GM18873 (cell line): ENCODE data around the gene FRMPD3.
"Not testable (repeated sequence)": the region's sequence is repeated elsewhere in the genome, so short reads cannot be mapped to it uniquely, and the experiment has no call there.

ENCODE experiments used
- ATAC-seq: cut with Tn5 transposase; IDR thresholded peaks from one replicate; pipeline ENCODE4 v1.9.1; 2021; ENCODE audit warnings: mild to moderate bottlenecking, moderate library complexity, moderate number of reproducible peaks; ENCODE audit not compliant: unreplicated experiment, low FRiP score

The FRMPD3 gene

GRCh38 chrX:107448998-107449835 is at the start of gene FRMPD3:
TSS of gene FRMPD3 (plus strand) at chrX:107449652. CDS start at chrX:107526589, 76,937 bp downstream.
- no peak for ATAC-seq

- ATAC-seq: no peak
Observed at GRCh38 chrX:107420571-107420970, 28.9 kb upstream of the FRMPD3 start.

GRCh38 chrX:107421337-107421861 is 28.1 kb upstream of the FRMPD3 start:
- no peak for ATAC-seq

- no peak for ATAC-seq
Observed at GRCh38 chrX:107429090-107429489, 20.4 kb upstream of the FRMPD3 start.

- ATAC-seq: no peak
Observed at GRCh38 chrX:107440187-107440586, 9.3 kb upstream of the FRMPD3 start.

- no peak for ATAC-seq
Observed at GRCh38 chrX:107440692-107441091, 8.8 kb upstream of the FRMPD3 start.

- no peak for ATAC-seq
Observed at GRCh38 chrX:107442914-107443527, 6.4 kb upstream of the FRMPD3 start.

GRCh38 chrX:107445146-107445545 is 4.3 kb upstream of the FRMPD3 start:
- no peak for ATAC-seq

GRCh38 chrX:107445631-107446030 is 3.8 kb upstream of the FRMPD3 start:
- ATAC-seq: no peak

- ATAC-seq: no peak
Observed at GRCh38 chrX:107447642-107448041, 1.8 kb upstream of the FRMPD3 start.

- no peak for ATAC-seq
Observed at GRCh38 chrX:107448625-107448997, 841 bp upstream of the FRMPD3 start.

GRCh38 chrX:107450823-107451509 is 1.5 kb downstream of the FRMPD3 start:
- no peak for ATAC-seq

- ATAC-seq: no peak
Observed at GRCh38 chrX:107451731-107452130, 2.3 kb downstream of the FRMPD3 start.

GRCh38 chrX:107452581-107452980 is 3.1 kb downstream of the FRMPD3 start:
- no peak for ATAC-seq

- peak; percentile 70 for ATAC-seq
Observed at GRCh38 chrX:107454302-107454701, 4.8 kb downstream of the FRMPD3 start.

GRCh38 chrX:107457289-107457688 is 7.8 kb downstream of the FRMPD3 start:
- ATAC-seq: no peak

- ATAC-seq: peak; percentile 65
Observed at GRCh38 chrX:107465932-107466620, 16.6 kb downstream of the FRMPD3 start.

GRCh38 chrX:107467271-107467670 is 17.8 kb downstream of the FRMPD3 start:
- ATAC-seq: no peak

- ATAC-seq: no peak
Observed at GRCh38 chrX:107470198-107470597, 20.7 kb downstream of the FRMPD3 start.

GRCh38 chrX:107470971-107471370 is 21.5 kb downstream of the FRMPD3 start:
- ATAC-seq: no peak

- not testable (repeated sequence) for ATAC-seq
Observed at GRCh38 chrX:107471420-107471819, 22.0 kb downstream of the FRMPD3 start.
